GM21825 (cell line): ENCODE measurements around the gene ENDOV.

ENCODE experiments used
- ATAC-seq: cut with Tn5 transposase; IDR thresholded peaks from one replicate; pipeline ENCODE4 v1.9.1; 2021; ENCODE audit warnings: mild to moderate bottlenecking, moderate library complexity; ENCODE audit not compliant: unreplicated experiment

ENDOV gene

GRCh38 chr17:80480248-80480647 is 65.3 kb downstream of the ENDOV start:
- no peak for ATAC-seq

- ATAC-seq = no peak
These were observed 66.5 kb downstream of the ENDOV start for GRCh38 chr17:80481284-80482057.

- no peak for ATAC-seq
These were observed 67.0 kb downstream of the ENDOV start for GRCh38 chr17:80482058-80482318.

DNA sequence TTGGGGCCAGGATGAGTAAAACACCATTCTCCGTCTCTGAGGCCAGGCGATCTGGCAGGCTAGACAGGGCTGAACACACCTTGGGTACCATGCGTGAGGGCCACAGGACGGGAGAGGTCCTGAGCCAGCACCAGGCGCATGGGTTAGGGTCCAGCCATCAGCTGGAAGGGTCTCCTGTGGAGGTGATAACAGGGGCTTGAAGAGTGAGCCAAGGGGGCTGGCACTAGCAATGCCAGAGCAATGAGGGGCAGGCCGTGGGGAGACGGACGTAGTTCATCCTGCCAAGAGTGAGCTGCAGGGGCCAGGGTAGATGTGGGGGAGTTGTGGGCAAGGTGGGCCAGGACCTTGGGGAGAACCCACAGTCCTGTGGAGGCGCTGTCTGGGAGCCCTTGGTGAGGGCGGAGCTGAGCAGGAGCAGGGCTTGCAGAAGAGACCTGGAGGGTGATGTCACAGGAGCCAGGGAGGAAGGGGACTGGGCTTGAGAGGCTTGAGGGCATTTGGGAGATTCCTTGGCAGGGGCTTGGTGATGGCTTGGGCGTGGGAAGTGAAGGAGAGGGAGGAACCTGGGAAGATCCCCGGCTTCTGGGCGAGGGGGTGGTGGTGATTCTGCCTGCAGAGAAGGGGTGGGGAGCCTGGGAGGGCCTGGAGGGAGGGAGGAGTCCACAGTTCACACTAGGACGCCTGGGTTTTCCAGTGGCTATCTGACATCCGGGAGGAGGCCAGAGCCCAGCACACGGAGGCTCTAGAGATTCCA is 67.8 kb downstream of the ENDOV start:
- no peak for ATAC-seq

GRCh38 chr17:80485846-80486245 is 70.9 kb downstream of the ENDOV start:
- ATAC-seq = no peak

DNA sequence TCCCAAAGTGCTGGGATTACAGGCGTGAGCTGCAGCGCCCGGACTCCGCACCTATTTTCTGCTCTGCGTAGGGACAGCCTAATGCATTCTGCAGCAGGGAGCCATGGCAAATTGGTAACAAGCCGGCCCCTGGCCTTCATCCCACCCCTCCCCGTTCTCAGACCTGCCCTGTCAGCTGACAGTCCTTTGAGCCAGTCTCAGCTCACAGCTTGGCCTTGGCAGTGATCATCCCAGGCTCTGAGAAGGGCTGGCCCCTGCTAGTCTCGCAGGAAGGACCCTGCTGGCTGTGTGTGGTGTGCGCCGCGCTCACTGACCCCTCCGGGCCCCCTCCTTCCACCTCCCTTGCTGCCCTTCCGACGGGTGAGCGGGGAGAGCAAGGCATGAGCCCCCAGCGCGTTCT is 71.7 kb downstream of the ENDOV start:
- no peak for ATAC-seq

- ATAC-seq = no peak
These were observed 72.5 kb downstream of the ENDOV start for GRCh38 chr17:80487511-80487910.
